T-cell (primary cell): ENCODE data around the gene DDX59. TPM values are rescaled to one million over a fixed set of nuclear protein-coding genes. Genes with fewer than 3 reads are reported as not detected.

Experiments
- ATAC-seq, 4 experiments: fragments of 200-7000 bp in 3 of 4; fragments of 150-1000 bp in 1 of 4; cut with Tn5 transposase; replicated peaks in 1 of 4; 1 replicate in 3 of 4; 2 replicates in 1 of 4; pipeline ENCODE4 v1.10.0; 2021; ENCODE audit warnings: moderate library complexity in 3 of 4, mild to moderate bottlenecking in 2 of 4, moderate number of reproducible peaks in 1 of 4
- CTCF ChIA-PET, 2 donors: fragments of 300-600 bp; sonication (Branson Sonifier 250); formaldehyde crosslinking; loops; one replicate each; lab custom pipeline; 2022; ENCODE audit warnings: antibody characterized with exemption in 2 of 2; lab: Charles Lee
- POLR2A ChIA-PET, 2 donors: fragments of 300-600 bp; sonication (Branson Sonifier 250); formaldehyde crosslinking; loops; one replicate each; lab custom pipeline; 2022; ENCODE audit warnings: antibody characterized with exemption in 2 of 2; lab: Charles Lee
- DNase-seq, 35 experiments: peaks; one replicate each; pipeline versions ENCODE4 v3.0.0 to v3.0.0-alpha.2; 2013 to 2023
- H3K27ac ChIP-seq: one replicate; pipeline ENCODE4 v1.5.1; 2013; ENCODE audit warnings: low read length
- H3K27me3 ChIP-seq, 2 experiments: replicated peaks in 1 of 2; 1 replicate in 1 of 2; 2 replicates in 1 of 2; pipeline versions ENCODE4 v1.6.1 to v1.7.0; 2013; ENCODE audit warnings: low read length in 1 of 2, mixed read lengths in 1 of 2; ENCODE audit not compliant: control insufficient read depth in 2 of 2, insufficient read depth in 2 of 2; ENCODE audit errors: extremely low read depth in 1 of 2
- H3K36me3 ChIP-seq, 2 donors: 1 replicate in 1 of 2; 2 replicates in 1 of 2; pipeline versions ENCODE4 v1.6.1 to v1.7.0; 2013; ENCODE audit warnings: low read length in 1 of 2; ENCODE audit not compliant: control insufficient read depth in 2 of 2, insufficient read depth in 1 of 2; ENCODE audit errors: extremely low read depth in 1 of 2
- H3K4me1 ChIP-seq, 2 experiments: 1 replicate in 1 of 2; 2 replicates in 1 of 2; pipeline versions ENCODE4 v1.6.1 to v1.7.0; 2013; ENCODE audit warnings: low read length in 2 of 2, mixed read lengths in 1 of 2; ENCODE audit not compliant: insufficient read depth in 2 of 2, control insufficient read depth in 1 of 2; ENCODE audit errors: extremely low read depth in 1 of 2
- H3K4me3 ChIP-seq, 2 donors: 1 replicate in 1 of 2; 2 replicates in 1 of 2; pipeline versions ENCODE4 v1.5.1 to v1.7.0; 2013; ENCODE audit warnings: mild to moderate bottlenecking in 2 of 2, low read length in 1 of 2, moderate library complexity in 1 of 2; ENCODE audit not compliant: control insufficient read depth in 1 of 2; ENCODE audit errors: extremely low read depth in 1 of 2
- H3K9me3 ChIP-seq: 2 replicates; pipeline ENCODE4 v1.7.0; 2013
- H3K27ac Mint-ChIP-seq, 2 donors: one replicate each; pipeline ENCODE4 v1.8.0; 2020 to 2021; ENCODE audit warnings: mild to moderate bottlenecking in 2 of 2, mixed read lengths in 2 of 2
- H3K27me3 Mint-ChIP-seq, 2 donors: one replicate each; pipeline ENCODE4 v1.8.0; 2021 to 2022; ENCODE audit warnings: mixed read lengths in 2 of 2
- H3K36me3 Mint-ChIP-seq: one replicate; pipeline ENCODE4 v1.8.0; 2021; ENCODE audit warnings: mixed read lengths
- H3K4me1 Mint-ChIP-seq, 3 donors: one replicate each; pipeline ENCODE4 v1.8.0; 2020 to 2022; ENCODE audit warnings: mixed read lengths in 3 of 3, mild to moderate bottlenecking in 1 of 3
- H3K4me3 Mint-ChIP-seq, 3 donors: one replicate each; pipeline ENCODE4 v1.8.0; 2020 to 2022; ENCODE audit warnings: mild to moderate bottlenecking in 3 of 3, mixed read lengths in 3 of 3, moderate library complexity in 3 of 3
- H3K9me3 Mint-ChIP-seq, 3 donors: one replicate each; pipeline ENCODE4 v1.8.0; 2020 to 2022; ENCODE audit warnings: mixed read lengths in 3 of 3
- WGBS: methylation state at CpG from one replicate; pipeline ENCODE4 v1.1.5; 2013; ENCODE audit warnings: missing lambda C conversion rate; ENCODE audit not compliant: insufficient coverage; 5-methylcytosine and 5-hydroxymethylcytosine counted together
- total RNA-seq, 35 experiments: library from RNA in 6 of 35; stranded (reverse) in 6 of 35; fragments of 120-200 nt in 1 of 35; gene quantifications; one replicate each; pipeline versions ENCODE4 v1.2.1 to v1.2.4 and lab custom pipeline; 2013 to 2026

The DDX59 gene
- total RNA-seq, 5 donors from 2014 or later (not counting 1 experiment from before 2014, with no cell fraction given), result 19.2 to 38.7 (median 31.7) TPM

- Histone ChIP-seq H3K4me3 (no peak overlapping the region), H3K9me3 (no peaks in the 10 kb centered on the region), H3K27ac (no peak overlapping the region), H3K27me3 (no peaks in the 10 kb centered on the region), H3K4me1 (peaks cover 5 to 6% of the 10 kb centered on the region in 2 experiments), H3K36me3 (no peaks in the 10 kb centered on the region)
- ChIA-PET POLR2A (no interaction called here), CTCF (no interaction called here)
- Mint-ChIP-seq H3K4me3 (no peak overlapping the region), H3K27me3 (no peaks in the 10 kb centered on the region), H3K36me3 (no peaks in the 10 kb centered on the region), H3K9me3 (no peaks in the 10 kb centered on the region), H3K4me1 (peaks cover 11 to 15% (median 14%) of the 10 kb centered on the region in 3 donors), H3K27ac (no peak overlapping the region)
- 100% methylated on average over 4 of the region's 5 CpGs for WGBS
- ATAC-seq, result no peak
- no peak for DNase-seq
Observed at GRCh38 chr1:200674838-200675587, 5.3 kb upstream of the DDX59 start.

GRCh38 chr1:200673952-200674823 is 4.5 kb upstream of the DDX59 start:
- Mint-ChIP-seq H3K27me3 (no peaks in the 10 kb centered on the region), H3K27ac (no peak overlapping the region), H3K4me3 (no peak overlapping the region), H3K9me3 (no peaks in the 10 kb centered on the region), H3K36me3 (no peaks in the 10 kb centered on the region), H3K4me1 (peaks cover 12 to 18% (median 16%) of the 10 kb centered on the region in 3 donors)
- WGBS, result no CpG with 5 or more reads among the region's 4 CpGs
- Histone ChIP-seq H3K36me3 (no peaks in the 10 kb centered on the region), H3K27me3 (no peaks in the 10 kb centered on the region), H3K4me1 (peaks cover 5 to 6% of the 10 kb centered on the region in 2 experiments), H3K9me3 (no peaks in the 10 kb centered on the region), H3K4me3 (no peak overlapping the region), H3K27ac (no peak overlapping the region)
- POLR2A ChIA-PET, result no interaction called here
- DNase-seq (no peak), ATAC-seq (no peak)
- CTCF ChIA-PET, result interaction anchor here in 1 of 2 donors (1.4 kb wide), 1 partner anchor 52 kb away, joined by 4 read pairs; no protein-coding TSS in a partner anchor

- H3K36me3 Mint-ChIP-seq, result peaks cover 8% of the 10 kb centered on the region
- ChIA-PET POLR2A (interaction anchor here in 1 of 2 donors (0.7 kb wide), 1 partner anchor 130 kb away, joined by 3 read pairs; no protein-coding TSS in a partner anchor), CTCF (interaction anchor here (1.3 to 3.9 kb wide), 4 partner anchors 13 to 132 kb away, joined by 4 to 54 read pairs (median 6); no protein-coding TSS in a partner anchor)
- no peaks in the 10 kb centered on the region for H3K9me3 Mint-ChIP-seq
- H3K27me3 Mint-ChIP-seq, result no peaks in the 10 kb centered on the region
- Histone ChIP-seq H3K27me3 (no peaks in the 10 kb centered on the region), H3K4me1 (peaks cover 12% of the 10 kb centered on the region in 2 experiments), H3K36me3 (peaks cover 0 to 2% of the 10 kb centered on the region in 2 donors), H3K9me3 (no peaks in the 10 kb centered on the region), H3K27ac (no peak overlapping the region), H3K4me3 (no peak overlapping the region)
- no CpG with 5 or more reads among the region's 5 CpGs for WGBS
- H3K4me3 Mint-ChIP-seq, result peak overlapping the region; percentile 93 to 95 (median 95)
- peaks cover 29 to 39% (median 36%) of the 10 kb centered on the region in 3 donors for H3K4me1 Mint-ChIP-seq
- no peak for DNase-seq
- ATAC-seq, result no peak
- H3K27ac Mint-ChIP-seq, result peak overlapping the region; percentile 69 to 97
Observed at GRCh38 chr1:200671235-200671786, 1.6 kb upstream of the DDX59 start.

- H3K4me3 Mint-ChIP-seq, result peak overlapping the region; percentile 93 to 95 (median 95)
- Histone ChIP-seq H3K27ac (peak overlapping the region; percentile 86), H3K4me1 (peaks cover 12 to 13% of the 10 kb centered on the region in 2 experiments), H3K9me3 (no peaks in the 10 kb centered on the region), H3K4me3 (peak overlapping the region; percentile 61 to 78), H3K27me3 (no peaks in the 10 kb centered on the region), H3K36me3 (peaks cover 0 to 9% of the 10 kb centered on the region in 2 donors)
- 0% methylated on average over 5 of the region's 14 CpGs for WGBS
- no peaks in the 10 kb centered on the region for H3K9me3 Mint-ChIP-seq
- H3K27ac Mint-ChIP-seq, result peak overlapping the region; percentile 88 to 97
- DNase-seq, result peak in 2 of 35 experiments; percentile 1 to 2
- ChIA-PET POLR2A (interaction anchor here in 1 of 2 donors (0.6 to 1.0 kb wide), 6 partner anchors 21 to 131 kb away, joined by 3 to 13 read pairs (median 5); no protein-coding TSS in a partner anchor), CTCF (interaction anchor here (0.6 to 3.9 kb wide), 7 partner anchors 12 to 218 kb away, joined by 3 to 54 read pairs (median 5); no protein-coding TSS in a partner anchor)
- peak; percentile 1 for ATAC-seq
- H3K4me1 Mint-ChIP-seq, result peaks cover 37 to 46% (median 45%) of the 10 kb centered on the region in 3 donors
- H3K27me3 Mint-ChIP-seq, result no peaks in the 10 kb centered on the region
- H3K36me3 Mint-ChIP-seq, result peaks cover 16% of the 10 kb centered on the region
Observed at GRCh38 chr1:200670242-200671118, 773 bp upstream of the DDX59 start.

- ATAC-seq (no peak), DNase-seq (peak in 1 of 35 experiments; percentile 5)
- Histone ChIP-seq H3K27ac (peak overlapping the region; percentile 86), H3K36me3 (peaks cover 0 to 19% of the 10 kb centered on the region in 2 donors), H3K27me3 (no peaks in the 10 kb centered on the region), H3K4me3 (peak overlapping the region; percentile 61 to 67), H3K9me3 (no peaks in the 10 kb centered on the region), H3K4me1 (peaks cover 12 to 17% of the 10 kb centered on the region in 2 experiments)
- ChIA-PET CTCF (interaction anchor here (0.8 to 3.9 kb wide), 2 partner anchors 47 kb away, joined by 6 to 54 read pairs; no protein-coding TSS in a partner anchor), POLR2A (interaction anchor here (0.6 to 1.1 kb wide), 2 partner anchors 9 to 46 kb away, joined by 3 to 6 read pairs; no protein-coding TSS in a partner anchor)
- H3K27me3 Mint-ChIP-seq, result no peaks in the 10 kb centered on the region
- H3K9me3 Mint-ChIP-seq, result no peaks in the 10 kb centered on the region
- H3K27ac Mint-ChIP-seq, result peak overlapping the region; percentile 58 to 83
- H3K4me1 Mint-ChIP-seq, result peaks cover 53 to 60% (median 59%) of the 10 kb centered on the region in 3 donors
- H3K36me3 Mint-ChIP-seq, result peaks cover 30% of the 10 kb centered on the region
- 88% methylated on average over 1 of the region's 7 CpGs for WGBS
- peak overlapping the region; percentile 93 to 95 (median 95) for H3K4me3 Mint-ChIP-seq
Observed at GRCh38 chr1:200668514-200669313, 993 bp downstream of the DDX59 start.
